GM23338 (cell line): ENCODE data around the gene GRID2. TPM values are rescaled to one million over a fixed set of nuclear protein-coding genes. Genes with fewer than 3 reads are reported as not detected.

Experiments
- ATAC-seq: fragments of 200-7000 bp; cut with Tn5 transposase; 3 replicates; pipeline ENCODE4 v1.9.1; 2020
- DNase-seq: peaks from one replicate; pipeline ENCODE4 v3.0.0-alpha.2; 2015; ENCODE audit warnings: low spot score
- H2AFZ ChIP-seq: fragments of 200-600 bp; sonication (generic); 2 replicates; pipeline ENCODE4 v1.8.0; 2016; ENCODE audit warnings: antibody characterized with exemption, mild to moderate bottlenecking, moderate library complexity
- H3F3A ChIP-seq: fragments of 200-600 bp; sonication (generic); replicated peaks from 2 replicates; pipeline ENCODE4 v1.8.0; 2017; ENCODE audit warnings: antibody characterized with exemption, mixed run types, low read depth
- H3K27ac ChIP-seq: fragments of 200-600 bp; sonication (generic); 2 replicates; pipeline ENCODE4 v1.6.1; 2016; ENCODE audit warnings: low read depth
- H3K27me3 ChIP-seq: fragments of 200-600 bp; sonication (generic); 2 replicates; pipeline ENCODE4 v1.8.0; 2016; ENCODE audit warnings: mild to moderate bottlenecking, mixed run types, moderate library complexity; ENCODE audit not compliant: insufficient read depth
- H3K36me3 ChIP-seq: fragments of 200-600 bp; sonication (generic); 2 replicates; pipeline ENCODE4 v1.8.0; 2016; ENCODE audit warnings: mild to moderate bottlenecking; ENCODE audit not compliant: insufficient read depth
- H3K4me1 ChIP-seq: fragments of 200-600 bp; sonication (generic); 2 replicates; pipeline ENCODE4 v1.8.0; 2016; ENCODE audit warnings: mild to moderate bottlenecking, moderate library complexity; ENCODE audit not compliant: insufficient read depth
- H3K4me2 ChIP-seq: fragments of 200-600 bp; sonication (generic); 2 replicates; pipeline ENCODE4 v1.7.1; 2017; ENCODE audit warnings: mixed run types
- H3K4me3 ChIP-seq: fragments of 200-600 bp; sonication (generic); 2 replicates; pipeline ENCODE4 v1.6.1; 2016; ENCODE audit warnings: mixed run types
- H3K79me2 ChIP-seq: fragments of 200-600 bp; sonication (generic); replicated peaks from 2 replicates; pipeline ENCODE4 v1.8.0; 2017; ENCODE audit warnings: mild to moderate bottlenecking; ENCODE audit not compliant: insufficient read depth
- H3K9me2 ChIP-seq: fragments of 200-600 bp; sonication (generic); 2 replicates; pipeline ENCODE4 v1.8.0; 2017; ENCODE audit not compliant: insufficient read depth
- H4K20me1 ChIP-seq: fragments of 200-600 bp; sonication (generic); replicated peaks from 2 replicates; pipeline ENCODE4 v1.8.0; 2017; ENCODE audit warnings: mild to moderate bottlenecking; ENCODE audit not compliant: insufficient read depth
- H3K27ac Mint-ChIP-seq: 2 replicates; pipeline ENCODE4 v1.8.0; 2020; ENCODE audit warnings: inconsistent platforms, mild to moderate bottlenecking, moderate library complexity, mixed read lengths
- H3K27me3 Mint-ChIP-seq: 3 replicates; pipeline ENCODE4 v1.8.0; 2022; ENCODE audit warnings: low read depth, mild to moderate bottlenecking, moderate library complexity, mixed read lengths, inconsistent platforms; ENCODE audit not compliant: insufficient read depth, poor library complexity
- H3K36me3 Mint-ChIP-seq: 3 replicates; pipeline ENCODE4 v1.8.0; 2021; ENCODE audit warnings: low read depth, mild to moderate bottlenecking, inconsistent platforms, moderate library complexity, mixed read lengths
- H3K4me1 Mint-ChIP-seq: 3 replicates; pipeline ENCODE4 v1.8.0; 2020; ENCODE audit warnings: mild to moderate bottlenecking, inconsistent platforms, mixed read lengths
- H3K4me3 Mint-ChIP-seq: 3 replicates; pipeline ENCODE4 v1.8.0; 2021; ENCODE audit warnings: moderate library complexity, mild to moderate bottlenecking, inconsistent platforms, mixed read lengths
- H3K9me3 Mint-ChIP-seq: 3 replicates; pipeline ENCODE4 v1.8.0; 2020; ENCODE audit warnings: moderate library complexity, mild to moderate bottlenecking, inconsistent platforms, mixed read lengths
- CTCF ChIP-seq, 2 experiments: fragments of 200-600 bp in 1 of 2; sonication (generic) in 1 of 2; conservative IDR thresholded peaks; 2 replicates each; pipeline versions ENCODE4 v1.5.1 to v1.6.1; 2016 to 2017; ENCODE audit warnings: antibody characterized with exemption in 2 of 2, low read depth in 2 of 2, mild to moderate bottlenecking in 2 of 2, moderate library complexity in 1 of 2
- ETS1 ChIP-seq: IDR thresholded peaks from 2 replicates; pipeline ENCODE4 v1.6.1; 2016; ENCODE audit warnings: antibody characterized with exemption
- EZH2 ChIP-seq: fragments of 200-600 bp; sonication (generic); IDR thresholded peaks from one replicate; pipeline ENCODE4 v1.8.0; 2017; ENCODE audit warnings: antibody characterized with exemption, mild to moderate bottlenecking, low read depth; ENCODE audit not compliant: unreplicated experiment
- EZH2phosphoT487 ChIP-seq: fragments of 200-600 bp; sonication (generic); IDR thresholded peaks from one replicate; pipeline ENCODE4 v1.8.1; 2018; ENCODE audit warnings: antibody characterized with exemption; ENCODE audit not compliant: unreplicated experiment
- JUNB ChIP-seq: IDR thresholded peaks from one replicate; pipeline ENCODE4 v1.6.1; 2016; ENCODE audit warnings: antibody characterized with exemption; ENCODE audit not compliant: unreplicated experiment
- NANOG ChIP-seq: IDR thresholded peaks from 2 replicates; pipeline ENCODE4 v1.6.1; 2016; ENCODE audit warnings: antibody characterized with exemption, borderline replicate concordance
- POLR2AphosphoS5 ChIP-seq: IDR thresholded peaks from 2 replicates; pipeline ENCODE4 v1.6.1; 2016; ENCODE audit warnings: antibody characterized with exemption, low read depth
- REST ChIP-seq: IDR thresholded peaks from one replicate; pipeline ENCODE4 v1.6.1; 2018; ENCODE audit warnings: antibody characterized with exemption; ENCODE audit not compliant: unreplicated experiment
- ZNF114 ChIP-seq: fragments of 250-450 bp; sonication (Bioruptor Pico); IDR thresholded peaks from 2 replicates; pipeline ENCODE4 v1.5.0; 2020; ENCODE audit warnings: mild to moderate bottlenecking, moderate library complexity
- ZNF331 ChIP-seq: fragments of 250-450 bp; sonication (Bioruptor Pico); IDR thresholded peaks from 2 replicates; pipeline ENCODE4 v1.5.0; 2020; ENCODE audit warnings: low read depth, mild to moderate bottlenecking, moderate library complexity
- polyA plus RNA-seq: library from polyadenylated mRNA; unstranded; fragments of >200 nt; fragmentation: Nextera tagmentation; extraction: Ambion mirVana; gene quantifications from 2 replicates; pipeline ENCODE4 v1.2.1, GENCODE V29; 2016
- total RNA-seq: library from RNA; depleted of rRNA; stranded (reverse); fragments of >200 nt; shearing (Covaris generic); gene quantifications from 2 replicates; pipeline ENCODE4 v1.2.3, GENCODE V29; 2014

The GRID2 gene
- total and polyA plus RNA-seq, 2 experiments from 2014 or later, result 19.9 to 65.4 TPM

GRCh38 chr4:92455951-92456350 lies 152.2 kb downstream of the GRID2 start (continued):
- TF ChIP-seq NANOG (no peak), EZH2 (no peak), POLR2AphosphoS5 (no peak), ZNF114 (no peak), EZH2phosphoT487 (no peak), REST (no peak), ETS1 (no peak), JUNB (no peak)

GRCh38 chr4:92461732-92462131 lies 158.0 kb downstream of the GRID2 start:
- Histone ChIP-seq H3K79me2 (peaks cover 99% of the 10 kb centered on the region), H3K27me3 (no peaks in the 10 kb centered on the region), H4K20me1 (peaks cover 11% of the 10 kb centered on the region; the same call in 1 of the 2 replicates), H3K27ac (peak overlapping the region; percentile 84), H3K36me3 (no peaks in the 10 kb centered on the region), H3K4me3 (peak overlapping the region; percentile 6), H3K9me2 (no peaks in the 10 kb centered on the region), H2AFZ (no peak overlapping the region), H3F3A (no peaks in the 10 kb centered on the region), H3K4me2 (peak overlapping the region; percentile 46), H3K4me1 (peaks cover 78% of the 10 kb centered on the region)
- Mint-ChIP-seq H3K4me3 (peak overlapping the region; percentile 8; the same call in 1 of the 3 replicates), H3K4me1 (peaks cover 72% of the 10 kb centered on the region), H3K27me3 (peaks cover 3% of the 10 kb centered on the region), H3K27ac (peak overlapping the region; percentile 76; the same call in 1 of the 2 replicates), H3K36me3 (peaks cover 6% of the 10 kb centered on the region; the same call in 2 of the 3 replicates), H3K9me3 (no peaks in the 10 kb centered on the region)
- no peak for TF ChIP-seq REST
- TF ChIP-seq ZNF114, result no peak
- TF ChIP-seq EZH2phosphoT487, result no peak
- TF ChIP-seq POLR2AphosphoS5, result no peak
- no peak for TF ChIP-seq NANOG
- TF ChIP-seq ETS1, result no peak
- no peak for TF ChIP-seq EZH2
- TF ChIP-seq CTCF (conservative IDR thresholded peaks at IDR 0.05; ENCODE audit: low read depth in 2 of 2), result no peak
- no peak for TF ChIP-seq ZNF331 (CRISPR knock-in tag)
- DNase-seq (no peak), ATAC-seq (no peak)
